ENCODE measurements around the gene SRI.

- TF ChIP-seq CTCF (IDR thresholded peaks at IDR 0.05; ENCODE audit: low read depth, low read length) (no peak), POLR2A (IDR thresholded peaks at IDR 0.05; ENCODE audit: extremely low read depth, insufficient read length) (no peak), MYC (IDR thresholded peaks at IDR 0.05; ENCODE audit: low read depth, low read length) (no peak)
These were observed 9.6 kb upstream of the SRI start for GRCh38 chr7:88229302-88229995.
